ENCODE results near the gene BTBD16.

Gene BTBD16

GRCh38 chr10:122347170-122347841 lies 76.2 kb downstream of the BTBD16 start:
- no peak for DNase-seq

DNA sequence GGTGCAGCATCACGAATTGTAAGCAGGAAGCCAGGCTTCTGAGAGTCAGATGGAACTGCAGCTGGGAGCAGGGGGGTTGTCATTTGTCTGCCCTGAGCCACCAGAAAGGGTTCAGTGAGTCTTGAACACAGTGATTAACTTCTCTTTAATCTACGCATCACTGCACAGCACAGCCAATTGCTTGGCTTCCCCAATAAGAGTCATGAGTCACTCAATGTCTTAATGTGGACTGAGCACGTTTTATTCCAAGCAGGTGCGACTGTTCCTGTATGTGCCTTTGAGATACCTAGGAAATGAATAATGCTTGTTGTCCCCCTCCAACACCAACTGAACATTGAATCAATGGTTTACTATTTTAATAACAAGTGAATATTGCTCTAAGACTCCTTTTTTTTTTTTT lies 77.4 kb downstream of the BTBD16 start:
- no peak for DNase-seq

DNA sequence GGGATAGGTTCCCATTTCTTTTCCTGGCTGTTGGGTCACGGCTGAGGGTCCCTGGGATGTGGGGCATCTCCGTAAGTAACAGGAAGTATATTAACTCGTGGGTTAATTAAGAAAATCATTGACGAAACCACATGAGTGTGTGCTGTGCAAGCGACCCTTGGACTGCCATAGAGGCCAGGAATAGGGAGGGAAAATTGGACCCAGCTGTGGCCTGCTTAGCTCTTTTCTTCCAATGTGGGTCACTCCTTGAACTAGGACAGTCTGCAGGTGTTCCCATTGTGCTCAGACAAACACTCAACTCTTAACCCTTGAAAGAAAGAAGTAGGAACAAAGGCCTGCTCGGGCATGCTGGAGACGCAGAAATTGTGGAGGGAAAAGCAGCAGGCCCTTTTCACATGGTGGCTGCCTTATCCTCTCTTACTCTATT lies 77.9 kb downstream of the BTBD16 start:
- DNase-seq = no peak

GRCh38 chr10:122349758-122350369 lies 78.8 kb downstream of the BTBD16 start:
- no peak for DNase-seq

- no peak for DNase-seq
Observed at GRCh38 chr10:122350893-122351292, 79.8 kb downstream of the BTBD16 start.

DNA sequence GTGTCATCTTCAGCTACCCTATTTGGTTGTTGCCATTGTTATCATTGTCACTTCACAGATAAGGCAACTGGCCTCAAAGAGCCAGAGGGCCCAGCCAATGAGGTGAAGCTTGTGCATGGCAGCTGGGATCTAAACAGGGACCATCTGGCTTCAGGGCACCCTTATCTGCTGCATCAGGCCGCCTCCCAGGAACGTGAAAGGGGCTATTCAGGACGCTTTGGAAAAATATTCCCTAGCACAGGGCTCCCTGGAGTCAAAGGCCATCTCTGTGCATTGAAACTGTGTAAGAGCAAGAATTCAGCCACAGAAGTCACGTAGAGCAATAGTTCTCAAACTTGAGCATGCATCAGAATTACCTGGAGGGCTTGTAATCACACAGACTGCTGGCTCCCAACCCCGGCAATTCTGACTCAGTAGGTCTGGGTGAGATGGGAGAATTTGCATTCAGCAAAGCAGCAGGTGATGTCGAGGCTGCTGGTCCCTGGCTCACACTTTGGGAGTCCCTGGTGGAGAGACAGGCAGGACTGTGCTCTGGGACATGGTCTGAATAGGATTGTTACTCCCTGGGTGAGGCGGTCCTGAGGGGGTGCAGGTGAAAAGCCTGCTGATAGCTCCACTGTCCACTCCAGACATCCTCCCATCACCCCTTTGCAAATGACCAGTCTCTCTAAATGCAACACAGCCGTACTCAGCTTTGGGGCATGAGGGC lies 81.9 kb downstream of the BTBD16 start:
- DNase-seq = no peak

DNA sequence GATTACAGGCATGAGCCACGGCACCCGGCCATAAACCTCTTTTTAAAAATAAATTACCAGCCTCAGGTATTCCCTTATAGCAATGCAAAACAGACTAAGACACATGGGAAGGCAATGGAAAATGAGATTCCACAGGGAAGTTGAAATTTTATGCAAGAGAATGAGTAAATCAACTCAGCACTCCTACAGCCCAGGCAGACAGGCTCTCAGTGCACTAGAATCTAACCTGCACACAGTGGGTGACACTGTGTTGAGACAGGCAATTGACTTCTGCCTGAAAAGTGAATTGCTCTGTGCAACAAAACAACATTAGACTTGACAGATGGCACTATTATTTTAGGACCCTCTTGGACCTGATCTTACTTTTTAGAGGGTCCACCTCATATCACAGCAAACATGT lies 83.3 kb downstream of the BTBD16 start:
- DNase-seq = no peak

DNA sequence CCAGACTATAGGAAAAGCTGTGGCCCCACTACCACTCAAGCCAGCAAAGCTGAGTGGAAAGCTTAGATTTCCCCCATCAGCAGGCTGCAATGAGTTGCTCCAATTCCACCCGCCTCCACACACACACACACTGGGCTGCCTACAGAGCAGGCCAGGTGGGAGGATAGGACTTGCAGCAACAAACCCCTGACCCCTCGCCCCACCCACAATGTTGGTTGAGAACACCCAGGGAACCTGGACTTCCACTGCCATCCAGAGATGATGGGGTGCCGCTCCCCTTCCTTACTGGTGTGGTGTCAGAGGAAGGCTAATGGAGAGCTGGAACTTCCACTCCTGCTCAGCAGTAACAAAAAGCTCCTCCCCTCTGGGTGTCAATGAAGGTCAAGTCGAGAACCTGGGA lies 86.6 kb downstream of the BTBD16 start:
- DNase-seq = no peak

DNA sequence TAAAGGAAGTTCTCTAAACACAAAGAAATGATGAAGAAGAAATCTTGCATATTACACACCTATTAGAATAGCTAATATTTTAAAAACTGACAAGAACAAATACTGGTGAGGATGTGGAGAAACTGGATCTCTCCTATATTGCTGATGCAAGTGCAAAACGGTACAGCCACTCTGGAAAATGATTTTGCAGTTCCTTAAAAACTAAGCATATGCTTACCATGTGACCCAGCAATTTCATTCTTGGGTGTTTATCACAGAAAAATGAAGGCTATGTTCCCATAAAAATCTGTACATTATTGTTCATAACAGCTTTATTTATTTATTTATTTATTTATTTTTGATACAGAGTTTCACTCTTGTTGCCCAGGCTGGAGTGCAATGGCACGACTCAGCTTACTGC lies 88.5 kb downstream of the BTBD16 start:
- no peak for DNase-seq

- DNase-seq = no peak
Observed at GRCh38 chr10:122361046-122361445, 90.0 kb downstream of the BTBD16 start.

DNA sequence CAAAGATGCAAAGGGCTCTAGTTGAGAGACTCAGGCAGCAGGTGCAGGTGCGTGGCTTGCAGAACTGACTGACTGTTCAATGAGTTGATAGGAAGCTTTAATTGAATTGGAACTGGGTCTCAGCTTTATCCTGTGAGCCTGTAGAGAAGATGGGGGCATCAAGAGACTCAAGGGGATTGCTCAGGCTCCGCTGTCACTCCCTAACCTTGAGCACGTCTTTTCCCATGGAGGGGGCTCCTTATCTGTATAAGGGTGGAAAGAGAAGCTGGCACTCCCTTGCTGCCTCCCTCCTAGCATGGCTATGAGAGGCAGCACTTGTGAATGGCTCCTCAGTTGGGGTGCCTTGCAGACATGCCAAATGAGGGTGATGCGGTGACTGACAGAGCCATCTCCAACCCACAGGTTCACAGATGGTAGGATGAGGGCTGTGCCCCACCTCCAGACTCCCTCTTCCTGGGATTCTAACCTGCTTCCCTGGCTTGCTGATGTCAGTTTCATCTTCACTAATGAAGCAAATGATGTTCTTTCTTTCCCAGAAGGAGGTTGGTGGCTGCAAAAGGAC lies 91.0 kb downstream of the BTBD16 start:
- DNase-seq = no peak

DNA sequence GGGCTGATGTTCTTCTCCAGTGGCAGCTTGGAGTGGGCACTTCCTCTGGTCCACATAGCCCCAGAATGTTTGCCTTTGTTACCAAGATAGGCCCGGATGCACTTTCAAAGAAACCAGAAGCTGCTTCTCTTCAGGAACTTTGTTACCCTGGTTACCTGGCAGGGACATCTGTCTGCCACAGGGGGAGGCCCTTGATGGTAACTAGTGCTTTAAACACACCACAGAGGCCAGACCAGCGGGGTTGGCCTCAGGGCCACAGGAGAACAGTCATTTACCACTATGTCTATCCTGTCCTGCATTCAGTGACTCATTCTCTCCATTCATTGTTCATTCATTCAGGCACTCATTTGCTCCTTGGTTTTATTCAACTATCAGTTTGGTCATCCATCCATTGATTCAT lies 91.5 kb downstream of the BTBD16 start:
- no peak for DNase-seq

- DNase-seq = no peak
Observed at GRCh38 chr10:122363311-122363710, 92.2 kb downstream of the BTBD16 start.

- no peak for DNase-seq
Observed at GRCh38 chr10:122363722-122364463, 92.8 kb downstream of the BTBD16 start.

- DNase-seq = no peak
Observed at GRCh38 chr10:122368502-122369254, 97.6 kb downstream of the BTBD16 start.

DNA sequence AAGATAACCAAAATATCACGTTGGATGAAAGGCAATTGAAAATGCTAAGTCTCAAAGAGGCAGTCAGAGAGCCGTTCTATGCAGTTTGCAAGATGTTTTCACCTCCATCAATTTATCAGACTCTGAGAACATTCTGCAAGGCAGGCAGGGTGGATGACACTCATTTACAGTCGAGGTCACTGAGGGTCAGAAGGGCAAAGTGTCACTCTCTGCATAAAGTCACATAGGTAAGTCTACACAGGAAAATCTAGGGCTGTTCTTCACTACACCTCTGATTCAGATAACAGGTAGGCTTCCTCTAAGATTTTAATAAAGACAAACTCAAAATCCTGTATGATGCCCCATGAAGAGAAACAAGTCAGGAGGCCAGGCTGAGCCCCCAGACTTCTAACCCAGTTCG lies 102.0 kb downstream of the BTBD16 start:
- no peak for DNase-seq

- no peak for DNase-seq
Observed at GRCh38 chr10:122373721-122374120, 102.6 kb downstream of the BTBD16 start.

GRCh38 chr10:122374237-122374858 lies 103.3 kb downstream of the BTBD16 start, which contains the start of gene PLEKHA1:
Gene PLEKHA1 (plus strand): TSS chr10:122374708. CDS start chr10:122393201, 18,493 bp downstream.
- peak; percentile 86 for DNase-seq

DNA sequence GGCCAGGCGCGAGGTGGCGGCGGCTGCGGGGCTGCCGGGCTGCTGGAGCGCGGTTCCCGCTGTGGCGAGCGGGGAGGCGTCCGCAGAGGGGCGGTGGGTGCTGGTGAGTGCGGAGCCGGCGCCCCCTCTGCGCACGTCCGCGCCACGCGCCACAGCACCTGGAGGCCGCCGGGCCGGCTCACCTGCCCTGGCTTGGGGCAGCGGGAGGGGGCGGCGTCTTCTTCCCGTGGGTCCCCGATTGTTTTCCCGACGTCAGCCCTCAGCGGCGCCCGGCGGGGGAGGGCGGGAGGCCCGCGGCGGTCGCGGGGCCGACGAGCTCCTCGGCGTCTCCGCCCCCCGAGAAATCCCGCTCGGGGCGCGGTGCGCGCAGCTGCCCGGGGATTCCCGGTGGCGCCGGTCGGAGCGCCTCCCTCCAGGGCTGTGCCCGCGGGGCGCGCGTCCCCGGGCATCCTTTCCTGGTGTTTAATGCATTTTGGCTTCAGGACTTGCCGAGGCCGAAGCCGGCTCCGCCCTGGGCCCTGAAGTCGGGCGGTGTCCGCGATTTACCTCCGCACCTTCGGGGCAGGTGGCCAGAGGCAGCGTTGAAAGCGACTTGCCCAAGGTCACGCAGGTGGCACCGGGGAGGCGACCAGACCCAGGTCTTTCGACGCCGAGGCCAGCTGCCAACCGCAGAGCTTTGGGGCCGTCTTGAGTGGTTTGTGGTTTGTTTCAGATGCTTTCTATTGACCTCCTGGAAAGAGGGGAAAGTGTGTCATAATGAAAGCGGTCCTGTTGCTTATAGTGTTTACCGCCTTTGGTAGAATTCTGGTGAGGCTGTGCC lies 104.0 kb downstream of the BTBD16 start:
- no peak for DNase-seq

DNA sequence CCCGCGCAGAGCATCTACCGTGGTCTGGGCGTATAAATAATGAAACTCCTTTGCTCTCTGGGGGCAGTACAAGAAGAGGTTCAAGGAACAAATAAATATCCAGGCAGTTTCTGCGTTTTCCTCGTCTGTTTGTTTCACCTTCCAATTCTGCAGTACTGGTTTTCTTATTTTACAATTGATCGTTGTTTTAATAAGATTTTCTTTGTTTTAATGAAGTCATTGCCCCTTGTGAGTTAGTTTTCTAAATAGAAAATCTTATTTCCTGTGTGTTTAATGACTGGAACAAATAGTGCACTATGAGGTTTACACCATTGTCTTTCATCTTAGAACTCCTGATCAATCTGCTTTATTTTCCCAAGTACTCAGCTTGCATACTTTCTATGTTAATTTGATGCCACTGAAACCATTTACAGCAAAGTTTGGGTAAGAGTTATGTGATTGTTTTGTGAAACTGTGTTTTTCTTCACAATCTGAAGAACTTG lies 104.6 kb downstream of the BTBD16 start:
- DNase-seq = no peak
